Neural cell (in vitro differentiated cells): ENCODE results near the gene STYK1. TPM values are rescaled to one million over a fixed set of nuclear protein-coding genes. Genes with fewer than 3 reads are reported as not detected.

Experiments
- H2AFZ ChIP-seq: fragments of 200-600, 300-800 bp; sonication (generic), shearing (Covaris generic); 2 replicates; pipeline ENCODE4 v1.6.0; 2014; ENCODE audit warnings: low read depth, mild to moderate bottlenecking, antibody characterized with exemption, low read length, moderate library complexity
- H3F3A ChIP-seq: fragments of 200-600 bp; shearing (Covaris generic); 2 replicates; pipeline ENCODE4 v1.6.1; 2016; ENCODE audit warnings: mild to moderate bottlenecking, moderate library complexity, mixed read lengths, antibody characterized with exemption, low read length; ENCODE audit not compliant: insufficient read depth, poor library complexity, severe bottlenecking
- H3K27ac ChIP-seq: fragments of 200-600, 300-800 bp; sonication (generic), shearing (Covaris generic); 2 replicates; pipeline ENCODE4 v1.5.1; 2014; ENCODE audit warnings: mild to moderate bottlenecking, low read length, moderate library complexity
- H3K27me3 ChIP-seq: fragments of 300-800, 200-600 bp; sonication (generic), shearing (Covaris generic); 2 replicates; pipeline ENCODE4 v1.6.0; 2014; ENCODE audit warnings: mild to moderate bottlenecking, low read depth, low read length, moderate library complexity; ENCODE audit not compliant: insufficient read depth
- H3K36me3 ChIP-seq: fragments of 300-800, 200-600 bp; sonication (generic), shearing (Covaris generic); 2 replicates; pipeline ENCODE4 v1.5.1; 2014; ENCODE audit warnings: mild to moderate bottlenecking, antibody characterized with exemption, low read length, moderate library complexity; ENCODE audit not compliant: insufficient read depth
- H3K4me2 ChIP-seq: fragments of 300-800, 200-600 bp; sonication (generic), shearing (Covaris generic); 2 replicates; pipeline ENCODE4 v1.6.0; 2014; ENCODE audit warnings: mild to moderate bottlenecking, low read length
- H3K4me3 ChIP-seq: fragments of 300-800, 200-600 bp; sonication (generic), shearing (Covaris generic); 2 replicates; pipeline ENCODE4 v1.5.1; 2014; ENCODE audit warnings: mild to moderate bottlenecking, low read length, moderate library complexity
- H3K79me2 ChIP-seq: fragments of 200-600 bp; shearing (Covaris generic); replicated peaks from 2 replicates; pipeline ENCODE4 v1.6.0; 2014; ENCODE audit warnings: mild to moderate bottlenecking, low read length, moderate library complexity; ENCODE audit not compliant: insufficient read depth
- H3K9ac ChIP-seq: fragments of 300-800, 200-600 bp; sonication (generic), shearing (Covaris generic); 2 replicates; pipeline ENCODE4 v1.6.1; 2016; ENCODE audit warnings: mild to moderate bottlenecking, low read length, mixed read lengths
- H3K9me2 ChIP-seq: fragments of 200-600 bp; shearing (Covaris generic); 2 replicates; pipeline ENCODE4 v1.6.1; 2016; ENCODE audit warnings: mild to moderate bottlenecking, low read length, mixed read lengths; ENCODE audit not compliant: insufficient read depth
- H3K9me3 ChIP-seq: fragments of 200-600, 300-800 bp; sonication (generic), shearing (Covaris generic); 2 replicates; pipeline ENCODE4 v1.6.1; 2016; ENCODE audit warnings: mild to moderate bottlenecking, mixed run types, low read length, moderate library complexity, mixed read lengths
- H4K20me1 ChIP-seq: fragments of 200-600 bp; shearing (Covaris generic); 2 replicates; pipeline ENCODE4 v1.6.1; 2016; ENCODE audit warnings: mild to moderate bottlenecking, mixed run types; ENCODE audit not compliant: insufficient read depth
- CTCF ChIP-seq: fragments of 450-650 bp; IDR thresholded peaks from 2 replicates; pipeline ENCODE4 v1.5.1; 2014; ENCODE audit warnings: antibody characterized with exemption, mild to moderate bottlenecking, moderate library complexity; ENCODE audit not compliant: poor library complexity, severe bottlenecking
- EP300 ChIP-seq: fragments of 450-650 bp; conservative IDR thresholded peaks from 2 replicates; pipeline ENCODE4 v1.6.1; 2014; ENCODE audit warnings: antibody characterized with exemption, mild to moderate bottlenecking, moderate library complexity; ENCODE audit not compliant: poor library complexity, severe bottlenecking
- EZH2 ChIP-seq: fragments of 200-600, 300-800 bp; shearing (Covaris generic), sonication (generic); IDR thresholded peaks from 2 replicates; pipeline ENCODE4 v1.6.1; 2014; ENCODE audit warnings: antibody characterized with exemption, low read length, borderline replicate concordance, mild to moderate bottlenecking; ENCODE audit not compliant: insufficient read depth, poor library complexity, severe bottlenecking
- MXI1 ChIP-seq: fragments of 450-650 bp; conservative IDR thresholded peaks from 2 replicates; pipeline ENCODE4 v1.6.1; 2014; ENCODE audit warnings: antibody characterized with exemption, mild to moderate bottlenecking; ENCODE audit not compliant: poor library complexity, severe bottlenecking
- POLR2AphosphoS5 ChIP-seq: IDR thresholded peaks from 2 replicates; pipeline ENCODE4 v1.6.1; 2012
- RAD21 ChIP-seq: fragments of 450-650 bp; conservative IDR thresholded peaks from 2 replicates; pipeline ENCODE4 v1.6.1; 2014; ENCODE audit warnings: antibody characterized with exemption, mild to moderate bottlenecking, moderate library complexity
- REST ChIP-seq: IDR thresholded peaks from 2 replicates; pipeline ENCODE4 v1.6.1; 2012; ENCODE audit warnings: borderline replicate concordance
- SMC3 ChIP-seq: fragments of 450-650 bp; conservative IDR thresholded peaks from 2 replicates; pipeline ENCODE4 v1.6.1; 2014; ENCODE audit warnings: antibody characterized with exemption, mild to moderate bottlenecking, moderate library complexity; ENCODE audit not compliant: poor library complexity
- TAF1 ChIP-seq: IDR thresholded peaks from 2 replicates; pipeline ENCODE4 v1.6.1; 2012; ENCODE audit warnings: low read depth
- polyA plus RNA-seq: library from polyadenylated mRNA; depleted of rRNA; stranded (reverse); fragments of >200 nt; gene quantifications from 2 replicates; pipeline ENCODE4 v1.2.3, GENCODE V29; 2014

Gene STYK1
- polyA plus RNA-seq, 1 donor from 2014 or later, result 0.24 TPM

- no peaks in the 10 kb centered on the region for H3K79me2 ChIP-seq
Measured at GRCh38 chr12:10663869-10664268, 10.0 kb downstream of the STYK1 start.

GRCh38 chr12:10661338-10661737 is 12.5 kb downstream of the STYK1 start:
- Histone ChIP-seq H3K27ac (no peak overlapping the region), H3K27me3 (no peaks in the 10 kb centered on the region), H4K20me1 (no peaks in the 10 kb centered on the region), H3F3A (no peaks in the 10 kb centered on the region), H2AFZ (no peak overlapping the region), H3K4me2 (no peak overlapping the region), H3K9me3 (no peaks in the 10 kb centered on the region), H3K79me2 (no peaks in the 10 kb centered on the region), H3K9me2 (no peaks in the 10 kb centered on the region), H3K9ac (no peak overlapping the region), H3K4me3 (no peak overlapping the region), H3K36me3 (no peaks in the 10 kb centered on the region)
- no peak for TF ChIP-seq MXI1
- TF ChIP-seq RAD21, result no peak
- no peak for TF ChIP-seq POLR2AphosphoS5
- no peak for TF ChIP-seq CTCF
- no peak for TF ChIP-seq REST

More at GRCh38 chr12:10663869-10664268, 10.0 kb downstream of the STYK1 start:
- H3K9me3 ChIP-seq, result no peaks in the 10 kb centered on the region
- no peaks in the 10 kb centered on the region for H3K27me3 ChIP-seq
- no peak overlapping the region for H3K4me3 ChIP-seq
- no peak overlapping the region for H3K4me2 ChIP-seq
- no peak overlapping the region for H2AFZ ChIP-seq
- no peak overlapping the region for H3K9ac ChIP-seq
- no peak for TF ChIP-seq MXI1
- TF ChIP-seq CTCF, result no peak
- TF ChIP-seq TAF1, result no peak
- TF ChIP-seq POLR2AphosphoS5, result no peak
- no peak for TF ChIP-seq SMC3
- no peak for TF ChIP-seq EZH2
- TF ChIP-seq EP300, result no peak
- no peak for TF ChIP-seq RAD21
- TF ChIP-seq REST, result no peak
- no peaks in the 10 kb centered on the region for H3K9me2 ChIP-seq
- no peaks in the 10 kb centered on the region for H3K36me3 ChIP-seq
- no peak overlapping the region for H3K27ac ChIP-seq
- H4K20me1 ChIP-seq, result no peaks in the 10 kb centered on the region
- H3F3A ChIP-seq, result no peaks in the 10 kb centered on the region
